GM21723 (cell line): ENCODE measurements around the gene MMP24.
"Not testable (repeated sequence)": the region's sequence is repeated elsewhere in the genome, so short reads cannot be mapped to it uniquely, and the experiment has no call there.

Experiments used
- ATAC-seq: cut with Tn5 transposase; IDR thresholded peaks from one replicate; pipeline ENCODE4 v1.9.1; 2021; ENCODE audit warnings: mild to moderate bottlenecking, moderate library complexity; ENCODE audit not compliant: unreplicated experiment

The MMP24 gene

GRCh38 chr20:35215066-35215956, 11.2 kb upstream of the MMP24 start:
- no peak for ATAC-seq

DNA sequence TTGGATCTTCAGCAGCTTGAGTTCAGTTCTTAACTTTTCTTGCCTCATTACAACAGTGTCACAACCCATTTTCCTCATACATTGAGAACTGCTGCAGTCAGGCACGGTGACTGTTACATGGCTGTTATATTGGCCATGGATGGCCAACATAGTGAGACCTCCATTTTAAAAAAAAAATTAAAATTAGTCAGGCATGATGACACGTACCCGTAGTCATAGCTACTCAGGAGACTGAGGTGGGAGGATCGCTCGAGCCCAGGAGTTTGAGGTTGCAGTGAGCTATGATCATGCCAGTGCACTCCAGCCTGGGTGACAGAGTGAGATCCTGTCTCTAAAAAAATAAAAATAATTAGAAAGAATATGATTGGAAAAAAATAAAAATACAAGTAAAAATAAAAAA, 9.9 kb upstream of the MMP24 start:
- no peak for ATAC-seq

GRCh38 chr20:35223941-35224340, 2.5 kb upstream of the MMP24 start:
- no peak for ATAC-seq

- ATAC-seq: no peak
These were observed 2.0 kb upstream of the MMP24 start for GRCh38 chr20:35224536-35224935.

DNA sequence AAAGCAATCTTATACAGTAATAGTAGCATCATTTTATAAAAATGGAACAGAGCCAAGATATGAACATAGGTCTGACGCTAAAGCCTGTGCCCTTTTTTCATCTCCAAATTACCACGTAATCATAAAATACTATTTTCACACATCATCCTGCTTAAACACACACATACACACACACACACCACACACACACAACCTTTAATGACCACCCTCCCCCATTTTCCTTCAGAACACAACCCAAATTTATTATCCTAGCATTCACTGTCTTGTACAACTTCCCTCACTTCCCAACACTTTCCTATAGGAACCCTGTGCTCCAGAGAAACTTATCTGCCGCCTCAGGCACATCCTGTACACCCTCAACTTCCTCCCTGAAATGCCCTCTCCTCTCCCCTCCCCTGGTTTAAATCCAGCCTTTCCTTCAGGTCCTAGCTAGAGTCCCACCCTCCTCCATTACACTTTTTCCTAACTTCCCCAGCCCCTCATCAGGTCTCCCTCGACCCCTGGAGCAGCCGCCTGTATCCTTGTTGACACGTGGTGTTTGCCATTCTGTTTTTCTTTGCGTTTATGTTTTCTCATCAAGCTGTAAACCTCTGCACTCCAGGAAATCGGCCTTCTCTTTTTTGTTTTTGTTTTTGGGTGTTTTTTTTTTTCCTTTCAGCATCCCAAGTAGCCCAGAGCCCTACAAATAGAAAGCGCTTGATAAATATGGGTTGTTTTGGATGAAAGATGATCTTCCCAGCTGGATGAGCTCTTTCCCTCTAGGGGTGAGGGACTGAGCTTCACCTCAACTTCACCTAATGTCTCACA, 968 bp upstream of the MMP24 start:
- no peak for ATAC-seq

DNA sequence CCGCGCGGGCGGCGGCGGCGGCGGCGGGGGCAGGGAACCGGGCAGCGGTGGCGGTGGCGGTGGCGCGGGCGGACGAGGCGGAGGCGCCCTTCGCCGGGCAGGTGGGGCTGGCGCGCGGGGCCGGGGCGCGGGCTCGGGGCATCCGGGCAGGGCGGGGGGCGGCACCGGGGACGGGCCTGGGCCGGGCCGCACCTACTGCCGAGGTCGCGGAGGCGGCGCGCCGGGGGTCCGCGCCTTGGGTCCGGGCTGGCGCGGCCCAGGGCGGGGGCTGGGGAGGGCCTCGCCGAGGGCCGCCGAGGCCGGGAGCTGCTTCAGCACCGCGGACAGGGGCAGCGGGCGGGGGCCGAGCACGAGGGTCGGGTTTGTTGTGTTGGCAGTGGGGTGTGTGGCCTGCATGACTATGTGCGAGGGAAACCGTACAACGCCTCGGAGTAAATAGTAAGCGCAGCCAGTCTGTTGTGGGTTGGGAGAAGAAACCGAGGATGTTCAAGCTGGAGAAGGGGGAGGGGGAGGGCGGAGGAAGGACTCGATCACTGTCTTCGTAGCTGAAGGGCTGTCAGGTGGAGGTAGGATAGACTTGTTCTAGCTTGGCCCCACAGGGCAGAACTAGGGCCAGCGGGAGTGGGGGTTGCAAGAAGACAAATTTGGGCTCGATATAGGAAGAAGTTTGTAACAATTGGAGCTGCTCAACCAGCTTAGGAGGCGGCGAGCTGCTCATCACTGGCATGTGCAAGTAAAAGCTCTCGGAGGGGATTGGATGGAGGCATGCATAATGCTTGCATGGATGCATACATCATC, 593 bp downstream of the MMP24 start:
- no peak for ATAC-seq

- ATAC-seq: no peak
These were observed 6.1 kb downstream of the MMP24 start for GRCh38 chr20:35232575-35232974.

DNA sequence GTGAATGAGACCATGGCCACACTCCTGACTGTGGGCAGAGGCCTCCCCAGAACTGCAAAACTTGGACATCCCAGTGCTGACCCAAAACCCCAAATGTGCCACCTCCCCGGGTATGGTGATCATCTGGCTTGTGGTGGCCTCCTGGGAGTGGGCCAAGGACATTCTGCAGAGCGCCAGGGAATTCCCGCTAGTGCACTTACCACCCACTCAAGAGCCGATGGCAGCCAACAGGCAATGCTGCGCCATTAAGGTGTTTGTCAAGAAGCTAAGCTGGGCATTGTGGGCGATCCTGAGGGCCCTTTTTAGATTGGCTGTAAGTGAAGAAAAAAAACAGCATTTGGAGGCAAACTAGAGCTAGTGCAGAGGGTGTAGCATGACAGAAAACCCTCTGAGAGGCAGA, 9.4 kb downstream of the MMP24 start:
- ATAC-seq: no peak

- no peak for ATAC-seq
These were observed 11.0 kb downstream of the MMP24 start for GRCh38 chr20:35237486-35237885.

GRCh38 chr20:35238170-35238569, 11.7 kb downstream of the MMP24 start:
- no peak for ATAC-seq

GRCh38 chr20:35238735-35239134, 12.2 kb downstream of the MMP24 start:
- no peak for ATAC-seq

DNA sequence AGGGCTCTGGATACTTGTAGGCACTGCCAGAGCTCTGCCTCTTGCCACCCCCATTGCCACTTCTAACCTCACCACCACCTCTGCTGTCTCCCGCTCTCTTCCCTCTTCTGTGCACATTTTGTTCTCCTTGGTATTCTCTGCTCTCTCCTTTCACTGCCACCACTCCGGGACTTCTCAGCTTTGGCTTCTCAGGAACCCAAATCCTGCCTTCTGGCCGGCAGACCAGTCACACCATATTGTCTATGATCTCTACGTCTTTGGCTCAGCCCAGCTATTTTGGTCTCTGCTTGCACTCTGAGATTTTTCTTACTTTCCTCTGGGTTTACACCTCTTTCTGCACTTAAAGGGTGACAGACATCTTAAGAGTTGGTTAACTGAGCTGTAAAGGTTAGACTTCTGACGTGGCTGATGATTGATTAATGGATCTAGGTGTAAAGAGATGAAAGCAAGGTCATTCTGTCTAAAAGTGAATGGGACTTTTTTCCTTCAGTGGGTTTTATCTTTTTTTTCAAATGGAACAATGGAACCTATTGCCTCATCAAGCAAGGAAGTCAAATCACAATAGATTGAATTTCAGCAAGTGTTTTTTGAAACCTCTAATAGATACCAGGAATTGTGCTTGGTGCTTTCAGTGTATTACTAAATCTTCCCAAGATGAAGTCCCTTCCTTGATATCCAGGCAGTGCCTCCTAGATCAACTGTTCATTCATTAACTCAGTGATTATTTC, 13.8 kb downstream of the MMP24 start:
- no peak for ATAC-seq

DNA sequence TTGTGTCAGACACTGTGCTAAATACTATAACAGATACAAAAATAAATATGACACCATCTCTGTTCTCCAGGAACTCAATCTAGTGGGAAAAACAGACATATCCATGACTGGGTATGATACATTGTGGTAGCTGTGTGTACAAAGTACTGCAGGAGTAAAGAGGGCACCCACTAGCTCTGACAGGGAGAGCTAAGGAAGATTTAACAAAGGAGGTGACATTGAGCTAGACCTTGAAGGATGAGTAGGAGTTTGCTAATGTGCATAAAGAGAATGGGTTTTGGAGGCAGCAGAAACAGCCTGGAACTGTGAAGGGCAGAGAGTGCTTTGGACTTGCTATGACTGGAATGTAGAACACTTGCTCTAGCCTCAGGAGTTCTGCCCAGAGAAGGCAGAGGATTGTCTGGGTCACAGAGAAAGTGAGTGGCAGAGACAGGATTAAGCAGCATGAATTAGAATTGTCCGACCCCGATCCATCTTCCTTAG, 14.4 kb downstream of the MMP24 start:
- no peak for ATAC-seq

DNA sequence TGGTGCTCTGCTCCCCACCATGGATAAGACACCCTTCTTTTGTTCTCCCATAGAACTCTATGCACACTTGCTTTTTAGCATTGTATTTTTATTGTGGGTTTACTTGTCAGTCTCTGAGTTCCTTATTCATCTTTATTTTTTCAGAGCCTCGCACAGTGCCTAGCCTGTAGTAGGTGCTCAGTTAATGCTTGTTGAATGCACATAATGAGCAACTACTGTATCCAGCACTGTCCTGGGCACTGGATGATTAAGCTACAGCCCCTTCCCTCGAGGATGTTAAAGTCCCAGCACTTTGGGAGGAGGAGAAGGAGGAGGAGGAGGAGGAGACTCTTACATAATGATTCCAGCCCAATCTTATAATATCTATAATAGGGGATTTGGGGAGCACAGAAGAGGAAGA, 16.8 kb downstream of the MMP24 start:
- no peak for ATAC-seq

- ATAC-seq: no peak
These were observed 17.5 kb downstream of the MMP24 start for GRCh38 chr20:35243986-35244385.

- ATAC-seq: no peak
These were observed 20.2 kb downstream of the MMP24 start for GRCh38 chr20:35246723-35247122.

DNA sequence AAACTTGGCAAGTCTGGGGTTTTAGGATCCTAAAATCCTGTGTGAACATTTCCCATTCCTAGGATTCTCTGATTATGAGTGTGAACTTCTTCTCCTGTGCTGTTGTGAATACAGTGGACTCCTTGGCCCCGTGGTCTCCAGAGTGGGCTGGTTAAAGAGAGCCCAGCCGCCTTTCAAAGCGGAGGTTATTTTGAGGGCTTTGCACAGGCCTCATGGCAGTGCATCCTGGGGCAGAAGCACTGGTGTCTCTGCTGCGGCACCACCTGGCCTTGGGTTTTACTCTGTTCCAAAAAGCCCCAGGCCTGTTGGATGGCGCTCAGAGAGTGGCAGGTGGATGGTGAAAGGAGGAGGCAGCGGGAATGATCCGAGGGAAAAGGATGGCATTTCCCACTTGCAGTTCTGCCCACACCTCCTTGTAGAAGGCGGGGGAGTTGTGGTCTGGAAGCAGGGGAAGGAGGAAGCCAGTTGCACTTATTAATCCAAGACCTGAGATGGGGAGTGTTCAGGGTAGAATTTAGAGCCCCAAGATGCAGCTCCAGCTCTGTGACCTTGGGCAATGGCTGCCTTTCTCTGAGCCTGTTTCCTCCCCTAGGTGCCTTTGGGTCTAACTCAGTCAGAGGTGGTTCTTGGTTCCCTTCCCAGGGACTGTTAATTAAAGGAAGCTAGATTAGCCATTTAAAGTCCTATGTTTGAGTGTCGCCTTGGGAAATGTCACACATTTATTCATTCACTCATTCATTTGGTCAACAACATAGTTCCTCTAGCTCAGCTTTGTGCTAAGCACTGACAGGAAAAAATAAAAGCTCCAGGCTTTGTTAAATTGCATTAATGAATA, 22.4 kb downstream of the MMP24 start:
- no peak for ATAC-seq

DNA sequence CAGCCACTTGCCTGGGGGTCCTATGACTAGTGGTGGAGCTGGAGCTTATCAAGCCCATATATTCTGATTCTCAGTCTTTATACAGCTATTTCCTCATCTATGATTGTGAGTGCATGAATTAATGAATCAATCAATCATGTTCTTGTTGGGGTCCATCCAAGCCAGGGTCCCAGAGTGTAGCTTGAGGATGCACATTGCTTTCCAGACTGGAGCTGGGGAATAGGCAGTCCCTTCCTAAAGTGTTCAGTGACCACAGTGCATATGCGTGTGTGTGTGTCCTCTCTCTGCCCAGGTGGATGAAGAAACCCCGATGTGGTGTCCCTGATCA, 25.1 kb downstream of the MMP24 start:
- no peak for ATAC-seq

DNA sequence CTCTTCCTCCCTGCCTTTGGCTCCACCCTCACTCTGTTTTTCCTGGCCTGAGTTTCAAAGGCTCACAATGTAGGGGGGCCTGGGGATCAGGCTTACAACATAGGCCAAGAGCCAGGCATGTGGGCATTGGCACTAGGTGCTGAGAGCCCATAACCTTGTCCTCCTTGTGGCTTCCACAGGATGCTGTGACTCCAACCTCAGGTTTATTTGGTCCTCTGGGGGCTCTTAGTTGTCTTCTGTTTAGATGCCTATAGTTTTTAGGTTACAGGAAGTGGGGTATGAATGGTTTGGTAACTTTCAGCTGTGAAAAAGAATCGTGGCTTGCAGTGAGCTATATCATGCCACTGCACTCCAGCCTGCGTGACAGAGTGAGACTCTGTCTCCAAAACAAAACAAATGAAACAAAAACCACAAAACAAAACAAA, 25.6 kb downstream of the MMP24 start:
- no peak for ATAC-seq

DNA sequence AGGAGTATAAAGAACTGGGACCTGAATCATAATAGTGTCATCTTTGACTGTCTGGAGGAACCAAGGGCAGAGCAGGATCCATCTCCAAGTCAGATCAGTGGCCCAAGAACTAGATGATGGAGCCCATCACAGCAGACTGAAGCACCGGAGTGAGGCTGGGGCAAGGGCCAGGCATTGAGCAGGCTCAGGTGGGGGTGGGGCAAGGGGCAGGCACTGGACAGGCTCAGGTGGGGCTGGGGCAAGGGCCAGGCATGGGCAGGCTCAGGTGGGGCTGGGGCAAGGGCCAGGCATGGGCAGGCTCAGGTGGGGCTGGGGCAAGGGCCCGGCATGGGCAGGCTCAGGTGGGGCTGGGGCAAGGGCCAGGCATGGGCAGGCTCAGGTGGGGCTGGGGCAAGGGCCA, 26.1 kb downstream of the MMP24 start:
- ATAC-seq: not testable (repeated sequence)
